Uterus (tissue), 4 donors: ENCODE data around the gene TMEM53. TPM values are rescaled to one million over a fixed set of nuclear protein-coding genes. Genes with fewer than 3 reads are reported as not detected.

ENCODE experiments used
- DNase-seq, 2 donors: peaks; one replicate each; pipeline ENCODE4 v3.0.0-alpha.2; 2019 to 2020
- H3K27ac ChIP-seq, 2 donors: fragments of 200-600 bp; sonication (generic); 1 replicate in 1 of 2; 2 replicates in 1 of 2; pipeline ENCODE4 v1.5.1; 2016 to 2018
- H3K27me3 ChIP-seq, 2 donors: fragments of 200-600 bp; sonication (generic); one replicate each; pipeline ENCODE4 v1.5.1; 2018 to 2019; ENCODE audit warnings: control low read depth in 1 of 2
- H3K36me3 ChIP-seq, 2 donors: fragments of 200-600 bp; sonication (generic); one replicate each; pipeline ENCODE4 v1.5.1; 2019; ENCODE audit warnings: control low read depth in 1 of 2
- H3K4me1 ChIP-seq, 2 donors: fragments of 200-600 bp; sonication (generic); one replicate each; pipeline ENCODE4 v1.5.1; 2018 to 2019; ENCODE audit warnings: control low read depth in 1 of 2
- H3K4me3 ChIP-seq, 2 donors: fragments of 200-600 bp; sonication (generic); 1 replicate in 1 of 2; 2 replicates in 1 of 2; pipeline ENCODE4 v1.5.1; 2018 to 2019; ENCODE audit warnings: mild to moderate bottlenecking in 1 of 2
- H3K9me3 ChIP-seq, 2 donors: fragments of 200-600 bp; sonication (generic); one replicate each; pipeline ENCODE4 v1.5.1; 2019; ENCODE audit warnings: control low read depth in 1 of 2
- POLR2A ChIP-seq, 2 donors: fragments of 450-650 bp; IDR thresholded peaks; one replicate each; pipeline ENCODE4 v1.6.1; 2016; ENCODE audit warnings: antibody characterized with exemption in 2 of 2, mild to moderate bottlenecking in 1 of 2, moderate library complexity in 1 of 2
- intact Hi-C: fragments of 100-400 bp; cut with DNase I; formaldehyde crosslinking; loops from one replicate; pipeline ENCODE4 v1.15.1; 2023; ENCODE audit warnings: low total_unique reads
- total RNA-seq, 4 donors: library from RNA; depleted of rRNA in 3 of 4; stranded (reverse); fragments of >200 nt in 3 of 4; gene quantifications; one replicate each; pipeline versions ENCODE4 v1.1.0 to v1.2.4, GENCODE V29; 2014 to 2023
- TF ChIP-seq, protein P1 (sequence below), 4 experiments: fragments of 200-600 bp in 2 of 4; fragments of 450-650 bp in 2 of 4; sonication (generic) in 2 of 4; IDR thresholded peaks; one replicate each; pipeline ENCODE4 v1.5.1; 2016 to 2019; ENCODE audit warnings: antibody characterized with exemption in 4 of 4, mild to moderate bottlenecking in 2 of 4, moderate library complexity in 1 of 4
- donor health status: DM: yes; HTN: yes; CAD: no.

The TMEM53 gene
- total RNA-seq, 4 donors from 2014 or later = 1.5 to 5.4 (median 3.8) TPM; not detected in 1

DNA sequence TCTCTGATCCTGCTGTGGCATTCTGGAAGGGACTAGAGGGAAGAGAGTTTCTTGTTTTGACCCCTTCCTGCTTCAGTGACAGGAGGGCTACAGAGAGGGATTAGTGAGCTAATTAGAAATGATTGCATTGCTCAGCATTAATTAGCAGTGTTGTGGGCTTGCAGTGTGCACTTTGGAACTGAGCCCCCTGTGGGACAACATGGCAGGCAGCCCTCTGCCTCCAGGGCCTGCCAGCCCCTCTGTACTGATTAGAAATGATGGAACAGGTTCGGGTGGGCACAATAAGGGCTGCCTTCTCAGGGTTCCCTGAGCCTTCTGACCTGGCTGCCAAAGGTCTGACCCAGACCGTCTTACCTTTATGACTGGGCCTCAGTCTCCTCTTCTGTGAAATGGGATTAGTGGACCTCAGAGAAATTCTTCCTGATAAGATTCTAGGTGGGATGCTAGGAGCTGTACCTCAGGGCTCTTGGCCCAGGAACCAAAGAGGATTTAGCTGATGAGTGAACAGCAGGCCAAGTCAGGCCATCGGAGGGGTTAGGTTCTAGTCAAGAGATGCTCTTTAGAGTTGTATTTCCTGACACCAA, 39.6 kb downstream of the TMEM53 start:
- Histone ChIP-seq H3K9me3 (no peaks in the 10 kb centered on the region), H3K36me3 (no peaks in the 10 kb centered on the region), H3K4me1 (peaks cover 9 to 20% of the 10 kb centered on the region in 2 donors), H3K27me3 (no peaks in the 10 kb centered on the region), H3K27ac (no peak overlapping the region), H3K4me3 (no peak overlapping the region)
- TF ChIP-seq POLR2A (IDR thresholded peaks at IDR 0.05) = no peak
- TF ChIP-seq, protein P1, sequence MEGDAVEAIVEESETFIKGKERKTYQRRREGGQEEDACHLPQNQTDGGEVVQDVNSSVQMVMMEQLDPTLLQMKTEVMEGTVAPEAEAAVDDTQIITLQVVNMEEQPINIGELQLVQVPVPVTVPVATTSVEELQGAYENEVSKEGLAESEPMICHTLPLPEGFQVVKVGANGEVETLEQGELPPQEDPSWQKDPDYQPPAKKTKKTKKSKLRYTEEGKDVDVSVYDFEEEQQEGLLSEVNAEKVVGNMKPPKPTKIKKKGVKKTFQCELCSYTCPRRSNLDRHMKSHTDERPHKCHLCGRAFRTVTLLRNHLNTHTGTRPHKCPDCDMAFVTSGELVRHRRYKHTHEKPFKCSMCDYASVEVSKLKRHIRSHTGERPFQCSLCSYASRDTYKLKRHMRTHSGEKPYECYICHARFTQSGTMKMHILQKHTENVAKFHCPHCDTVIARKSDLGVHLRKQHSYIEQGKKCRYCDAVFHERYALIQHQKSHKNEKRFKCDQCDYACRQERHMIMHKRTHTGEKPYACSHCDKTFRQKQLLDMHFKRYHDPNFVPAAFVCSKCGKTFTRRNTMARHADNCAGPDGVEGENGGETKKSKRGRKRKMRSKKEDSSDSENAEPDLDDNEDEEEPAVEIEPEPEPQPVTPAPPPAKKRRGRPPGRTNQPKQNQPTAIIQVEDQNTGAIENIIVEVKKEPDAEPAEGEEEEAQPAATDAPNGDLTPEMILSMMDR (IDR thresholded peaks at IDR 0.05) = no peak
- no peak for DNase-seq
- intact Hi-C loops = no loop called here

DNA sequence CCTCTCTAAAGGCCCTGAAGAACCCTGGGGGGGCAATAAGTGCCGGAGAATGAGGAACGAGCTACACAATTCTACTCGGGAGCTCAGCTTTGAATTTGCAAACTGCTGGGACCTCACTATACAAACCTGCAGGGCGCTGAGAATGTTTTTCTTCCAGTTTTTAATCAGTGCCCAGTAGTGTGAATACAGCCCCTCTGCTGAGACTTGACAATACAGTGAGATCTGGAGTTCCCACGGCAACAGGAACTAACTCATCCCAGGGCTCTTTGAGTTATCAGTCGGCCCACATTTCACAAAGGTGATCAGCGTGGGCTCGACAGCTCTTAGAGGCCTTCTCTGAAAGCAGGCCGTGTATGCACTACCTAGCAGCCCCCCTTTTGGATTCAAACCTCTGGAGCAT, 41.7 kb downstream of the TMEM53 start:
- no peak for DNase-seq
- Histone ChIP-seq H3K27ac (peak overlapping the region; percentile 92 to 94), H3K4me3 (peak overlapping the region; percentile 54 to 77), H3K36me3 (no peaks in the 10 kb centered on the region), H3K4me1 (peaks cover 9 to 20% of the 10 kb centered on the region in 2 donors), H3K9me3 (no peaks in the 10 kb centered on the region), H3K27me3 (no peaks in the 10 kb centered on the region)
- intact Hi-C loops = no loop called here
- TF ChIP-seq, protein P1 (IDR thresholded peaks at IDR 0.05) = no peak
- no peak for TF ChIP-seq POLR2A (IDR thresholded peaks at IDR 0.05)

DNA sequence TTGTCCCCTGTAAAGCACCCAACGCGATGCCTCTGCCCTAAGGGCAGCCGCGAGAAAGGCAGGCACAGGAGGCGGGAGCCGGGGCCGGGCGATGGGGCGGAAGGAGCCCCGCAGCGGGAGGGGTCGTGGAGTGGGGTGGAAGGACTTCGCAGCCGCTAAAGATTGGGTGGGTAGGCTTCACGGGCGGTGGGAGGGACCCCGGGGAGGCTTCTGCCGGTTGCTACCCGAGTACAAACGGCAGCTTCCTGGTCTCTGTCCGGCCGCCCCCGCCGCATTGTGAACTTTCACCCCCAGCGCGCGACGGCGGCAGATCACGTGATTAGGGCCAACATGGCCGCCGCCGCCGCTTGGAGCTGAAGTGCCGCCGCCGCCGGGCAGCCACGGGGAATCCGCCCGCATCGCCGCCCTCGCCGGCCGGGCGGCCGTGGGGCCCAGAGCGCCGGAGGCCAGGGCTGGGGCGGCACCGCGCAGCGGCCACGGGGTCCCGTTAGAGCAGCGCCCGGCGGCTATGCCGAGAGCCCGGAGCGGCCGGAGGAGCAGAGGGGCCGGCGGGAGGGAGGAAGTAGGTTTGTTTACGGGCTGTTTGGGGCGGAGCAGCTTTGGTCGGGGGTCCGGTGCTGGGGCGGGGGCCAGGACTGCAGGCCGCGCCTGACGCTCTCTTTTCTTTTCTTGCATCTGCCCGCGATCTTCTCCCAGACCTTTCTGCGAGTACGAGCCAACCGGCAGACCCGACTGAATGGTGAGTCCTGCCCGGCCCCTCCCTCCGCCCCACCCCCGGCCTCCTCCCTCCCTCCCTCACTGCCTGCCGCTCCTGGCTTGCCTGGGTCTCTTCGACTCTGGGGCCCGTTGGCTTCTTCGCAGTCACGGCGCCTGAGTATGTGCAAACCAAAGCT, 42.4 kb downstream of the TMEM53 start:
- peaks cover 9 to 20% of the 10 kb centered on the region in 2 donors for H3K4me1 ChIP-seq
- H3K9me3 ChIP-seq = no peaks in the 10 kb centered on the region
- TF ChIP-seq, protein P1 (IDR thresholded peaks at IDR 0.05) = peak in 1 of 4 experiments; percentile 18
- peak; percentile 54 to 90 for TF ChIP-seq POLR2A (IDR thresholded peaks at IDR 0.05)
- intact Hi-C loops = no loop called here
- H3K36me3 ChIP-seq = no peaks in the 10 kb centered on the region
- no peaks in the 10 kb centered on the region for H3K27me3 ChIP-seq
- H3K27ac ChIP-seq = peak overlapping the region; percentile 92 to 94
- H3K4me3 ChIP-seq = peak overlapping the region; percentile 54 to 77
- peak; percentile 89 to 90 for DNase-seq

DNA sequence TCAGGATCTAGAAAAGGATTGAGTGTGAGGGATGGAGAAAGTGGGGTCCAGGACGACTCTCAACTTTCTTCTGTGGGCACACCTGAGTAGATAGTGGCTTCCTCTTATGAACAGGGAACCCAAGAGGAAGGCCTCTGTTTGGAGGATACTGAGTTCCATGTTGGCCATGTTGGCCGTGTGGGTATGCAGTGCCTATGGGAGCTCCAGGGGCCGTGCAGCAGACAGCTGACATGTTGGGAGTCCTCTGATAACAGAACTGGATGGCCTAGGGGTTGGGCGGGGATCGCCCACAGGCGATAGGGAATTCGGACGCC, 43.0 kb downstream of the TMEM53 start:
- TF ChIP-seq, protein P1 (IDR thresholded peaks at IDR 0.05) = no peak
- no peak for TF ChIP-seq POLR2A (IDR thresholded peaks at IDR 0.05)
- Histone ChIP-seq H3K27ac (peak overlapping the region; percentile 92 to 94), H3K4me1 (peaks cover 5 to 15% of the 10 kb centered on the region in 2 donors), H3K36me3 (no peaks in the 10 kb centered on the region), H3K27me3 (no peaks in the 10 kb centered on the region), H3K9me3 (no peaks in the 10 kb centered on the region), H3K4me3 (peak overlapping the region; percentile 54 to 77)
- no peak for DNase-seq
- intact Hi-C loops = no loop called here

DNA sequence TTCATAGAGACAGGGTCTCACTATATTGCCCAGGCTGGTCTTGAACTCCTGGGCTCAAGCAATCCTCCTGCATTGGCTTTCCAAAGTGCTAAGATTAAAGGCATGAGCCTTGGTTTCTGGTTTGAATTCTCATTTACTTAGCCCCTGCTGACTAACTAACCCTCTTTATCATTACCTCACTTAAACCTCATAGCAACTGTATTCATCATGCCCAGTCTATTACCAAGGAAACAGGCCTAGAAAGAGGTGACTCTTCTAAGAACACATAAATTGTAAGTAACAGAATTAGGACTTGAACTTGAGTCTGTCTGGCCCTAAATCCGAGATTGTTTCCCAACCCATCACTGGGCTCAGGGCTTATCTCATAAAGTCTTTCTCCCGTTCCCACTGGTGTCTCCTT, 44.2 kb downstream of the TMEM53 start:
- no peak overlapping the region for H3K4me3 ChIP-seq
- no peak for TF ChIP-seq POLR2A (IDR thresholded peaks at IDR 0.05)
- TF ChIP-seq, protein P1 (IDR thresholded peaks at IDR 0.05) = no peak
- H3K4me1 ChIP-seq = peaks cover 0 to 6% of the 10 kb centered on the region in 2 donors
- H3K36me3 ChIP-seq = no peaks in the 10 kb centered on the region
- H3K27ac ChIP-seq = no peak overlapping the region
- intact Hi-C loops = no loop called here
- no peaks in the 10 kb centered on the region for H3K27me3 ChIP-seq
- H3K9me3 ChIP-seq = no peaks in the 10 kb centered on the region
- no peak for DNase-seq
